ENCODE data around the gene SUPT20HL1.

The SUPT20HL1 gene

DNA sequence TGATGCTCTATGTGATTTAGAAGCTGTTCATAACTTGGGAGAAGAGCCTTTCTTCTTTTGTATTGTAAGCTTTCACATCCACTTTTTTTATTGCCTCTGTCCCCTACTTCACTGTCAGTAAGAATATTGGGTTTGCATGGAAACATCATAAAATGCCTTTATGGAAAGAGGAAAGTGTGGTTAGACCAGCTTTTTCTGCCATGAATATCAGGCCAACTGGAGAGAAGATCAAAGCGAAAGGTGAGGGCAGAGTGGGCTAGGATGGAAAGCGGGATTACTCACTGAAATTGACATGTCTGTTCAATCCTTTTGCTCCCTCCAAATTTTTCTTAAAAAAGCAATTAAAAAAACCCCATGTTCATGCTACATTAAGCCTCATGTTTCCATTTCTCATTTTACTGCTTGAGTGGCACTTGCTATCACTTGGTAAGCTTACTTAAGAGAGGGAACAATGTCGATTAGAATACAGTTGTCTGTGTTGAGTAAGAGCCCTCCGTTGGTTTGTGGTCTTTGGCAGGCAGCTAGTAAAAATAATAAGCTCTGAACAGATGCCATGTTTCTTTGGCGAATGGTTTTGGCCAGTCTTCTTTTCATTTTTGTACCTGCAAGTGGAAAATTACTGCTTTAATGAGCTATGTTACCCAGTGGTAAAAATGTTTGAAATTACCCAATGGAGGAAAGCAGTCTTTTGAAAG is 35.9 kb downstream of the SUPT20HL1 start:
- no peak for DNase-seq (ENCODE audit: low read depth in 2 of 2)

DNA sequence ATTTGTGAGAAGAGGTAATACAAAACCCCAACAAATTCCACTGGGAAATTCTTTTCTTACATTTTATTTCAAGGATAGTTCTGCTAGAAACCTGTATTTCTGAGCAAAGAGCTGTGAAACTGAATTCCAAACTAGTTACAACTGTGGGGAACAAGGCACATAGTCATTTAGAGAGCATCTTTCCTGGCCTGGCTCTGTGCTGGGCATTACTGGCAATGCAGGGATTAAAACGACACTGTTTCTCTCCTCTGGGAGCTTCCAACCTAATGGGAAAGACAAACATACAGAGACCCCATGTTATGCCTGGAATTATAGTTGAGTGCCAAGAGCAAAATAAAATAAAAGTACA is 36.5 kb downstream of the SUPT20HL1 start:
- DNase-seq (ENCODE audit: low read depth in 2 of 2) = no peak

DNA sequence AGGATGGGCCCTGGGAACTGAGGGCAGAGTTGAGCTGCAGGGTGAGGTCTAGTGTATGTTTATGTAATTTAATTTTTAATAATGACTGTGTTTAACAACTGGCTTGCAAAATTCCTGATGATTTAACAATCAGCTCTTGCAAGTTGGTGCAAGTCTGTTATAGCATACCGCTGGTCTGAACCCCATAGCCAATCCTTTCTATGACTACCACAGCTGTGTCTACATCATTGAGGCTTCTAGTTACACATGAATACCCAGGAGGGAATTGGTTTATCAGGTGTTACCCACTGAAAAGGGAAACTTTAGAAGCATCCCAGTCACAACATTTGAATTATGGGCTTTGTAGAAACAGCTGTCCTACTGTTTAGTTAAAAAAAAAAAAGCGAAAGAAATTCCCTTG is 38.3 kb downstream of the SUPT20HL1 start:
- DNase-seq (ENCODE audit: low read depth in 2 of 2) = no peak

DNA sequence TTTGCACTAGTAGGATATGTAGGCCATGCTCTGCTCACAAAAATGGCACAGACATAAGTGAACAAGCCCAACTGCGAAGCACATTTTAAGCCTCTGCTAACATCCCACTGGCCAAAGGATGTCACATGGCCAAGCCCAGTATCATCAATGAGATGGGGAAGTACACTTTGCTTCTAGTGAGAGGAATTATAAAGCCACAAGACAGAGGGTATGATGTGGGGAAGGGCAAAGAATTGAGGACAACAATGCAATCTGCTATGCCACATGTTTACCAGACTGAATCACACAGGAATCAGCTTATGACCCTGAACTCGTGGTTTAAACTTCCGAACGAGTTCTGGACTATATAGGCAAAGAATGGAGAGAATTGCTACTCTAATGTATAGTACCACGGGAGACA is 39.1 kb downstream of the SUPT20HL1 start:
- DNase-seq (ENCODE audit: low read depth in 2 of 2) = no peak

DNA sequence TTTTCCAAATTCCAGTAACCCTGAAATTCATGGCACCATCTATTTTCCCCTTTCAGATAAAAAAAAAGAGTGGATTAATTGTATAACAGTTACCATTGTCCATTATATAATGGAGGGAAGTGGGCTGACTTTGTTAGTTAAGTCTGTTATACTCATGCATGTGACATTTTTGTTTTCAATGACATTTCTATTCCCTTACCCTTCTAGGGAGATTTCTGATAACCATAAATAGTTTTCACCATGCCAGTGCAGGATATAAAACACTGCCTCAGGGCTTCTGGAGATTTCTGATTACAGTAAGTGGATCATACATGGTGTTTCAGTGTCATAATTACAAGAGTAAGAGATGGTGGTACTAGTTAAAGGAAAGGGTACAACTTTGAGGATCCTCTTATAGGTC is 45.5 kb downstream of the SUPT20HL1 start:
- no peak for DNase-seq (ENCODE audit: low read depth in 2 of 2)
